ENCODE measurements around the gene FALEC. TPM values are rescaled to one million over a fixed set of nuclear protein-coding genes. Genes with fewer than 3 reads are reported as not detected.

The FALEC gene
- total RNA-seq, 6 experiments from 2014 or later = 0.43 to 0.59 TPM; not detected in 4

DNA sequence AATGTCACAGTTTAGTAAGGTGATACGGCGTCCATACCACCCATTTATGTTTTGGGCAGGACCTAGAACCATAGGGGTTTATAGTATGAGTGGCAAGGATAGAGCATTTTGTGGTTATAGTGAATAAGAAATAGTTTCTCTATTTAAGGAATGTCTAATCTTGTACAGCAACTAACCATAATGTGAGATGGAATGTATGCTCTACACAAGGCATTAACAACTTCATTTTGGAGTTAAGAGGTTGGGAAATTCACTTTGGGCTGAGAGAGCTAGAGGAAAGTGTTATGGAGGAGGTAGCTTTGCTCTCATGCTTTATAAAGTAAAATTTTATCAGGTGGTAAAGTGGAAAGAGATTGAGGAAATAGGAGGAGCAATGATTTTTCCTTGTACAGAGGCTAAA, 66.8 kb downstream of the FALEC start:
- peaks cover 26% of the 10 kb centered on the region for H3K27me3 Mint-ChIP-seq (ENCODE audit: insufficient read depth)
- peak overlapping the region; percentile 12; the same call in 1 of the 2 replicates for H3K27ac Mint-ChIP-seq
- no peak overlapping the region for H3K4me3 Mint-ChIP-seq
- peaks cover 17% of the 10 kb centered on the region for H3K36me3 Mint-ChIP-seq (ENCODE audit: low read depth)
- DNase-seq = no peak
- peaks cover 21% of the 10 kb centered on the region for H3K9me3 Mint-ChIP-seq
- H3K4me1 Mint-ChIP-seq (ENCODE audit: low read depth) = peaks cover 22% of the 10 kb centered on the region
- TF ChIP-seq, protein P1, sequence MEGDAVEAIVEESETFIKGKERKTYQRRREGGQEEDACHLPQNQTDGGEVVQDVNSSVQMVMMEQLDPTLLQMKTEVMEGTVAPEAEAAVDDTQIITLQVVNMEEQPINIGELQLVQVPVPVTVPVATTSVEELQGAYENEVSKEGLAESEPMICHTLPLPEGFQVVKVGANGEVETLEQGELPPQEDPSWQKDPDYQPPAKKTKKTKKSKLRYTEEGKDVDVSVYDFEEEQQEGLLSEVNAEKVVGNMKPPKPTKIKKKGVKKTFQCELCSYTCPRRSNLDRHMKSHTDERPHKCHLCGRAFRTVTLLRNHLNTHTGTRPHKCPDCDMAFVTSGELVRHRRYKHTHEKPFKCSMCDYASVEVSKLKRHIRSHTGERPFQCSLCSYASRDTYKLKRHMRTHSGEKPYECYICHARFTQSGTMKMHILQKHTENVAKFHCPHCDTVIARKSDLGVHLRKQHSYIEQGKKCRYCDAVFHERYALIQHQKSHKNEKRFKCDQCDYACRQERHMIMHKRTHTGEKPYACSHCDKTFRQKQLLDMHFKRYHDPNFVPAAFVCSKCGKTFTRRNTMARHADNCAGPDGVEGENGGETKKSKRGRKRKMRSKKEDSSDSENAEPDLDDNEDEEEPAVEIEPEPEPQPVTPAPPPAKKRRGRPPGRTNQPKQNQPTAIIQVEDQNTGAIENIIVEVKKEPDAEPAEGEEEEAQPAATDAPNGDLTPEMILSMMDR (IDR thresholded peaks at IDR 0.05) = no peak

Small RNA genes lying within 50 kb of the gene (microRNA-seq; reads per million reads assigned to microRNA genes)
- gene MIR4257 (not detected), gene MIR6878 (not detected)

Other genes starting within 250 kb of the FALEC start
- 100 to 1,000 TPM; 104 to 119 (median 107) TPM for gene APH1A, start 246.7 kb upstream of the FALEC start, total RNA-seq (2021; fragmentation: NEBNext Ultra II Directional; extraction: Animal tissue kit (Norgen Biotek cat#: 25700))
- 1 to 10 TPM; 2.3 to 8.0 (median 5.9) TPM for gene C1orf54, start 243.0 kb upstream of the FALEC start, total RNA-seq (2021; fragmentation: NEBNext Ultra II Directional; extraction: Animal tissue kit (Norgen Biotek cat#: 25700))
- 1 to 10 TPM; 5.6 to 9.8 (median 8.0) TPM for gene CIART, start 233.2 kb upstream of the FALEC start, total RNA-seq (2021; fragmentation: NEBNext Ultra II Directional; extraction: Animal tissue kit (Norgen Biotek cat#: 25700))
- 10 to 100 TPM; 67.1 to 93.1 (median 85.2) TPM for gene MRPS21, start 221.9 kb upstream of the FALEC start, total RNA-seq (2021; fragmentation: NEBNext Ultra II Directional; extraction: Animal tissue kit (Norgen Biotek cat#: 25700))
- 10 to 100 TPM; 33.2 to 44.4 (median 41.8) TPM for gene PRPF3, start 194.2 kb upstream of the FALEC start, total RNA-seq (2021; fragmentation: NEBNext Ultra II Directional; extraction: Animal tissue kit (Norgen Biotek cat#: 25700))
- 10 to 100 TPM; 24.0 to 27.9 (median 25.7) TPM for gene RPRD2, start 151.6 kb upstream of the FALEC start, total RNA-seq (2021; fragmentation: NEBNext Ultra II Directional; extraction: Animal tissue kit (Norgen Biotek cat#: 25700))
- 10 to 100 TPM; 17.1 to 21.5 (median 19.4) TPM for gene TARS2, start 28.3 kb upstream of the FALEC start, total RNA-seq (2021; fragmentation: NEBNext Ultra II Directional; extraction: Animal tissue kit (Norgen Biotek cat#: 25700))
- 10 to 100 TPM; 30.8 to 52.0 (median 46.5) TPM for gene ECM1, start 7.6 kb upstream of the FALEC start, total RNA-seq (2021; fragmentation: NEBNext Ultra II Directional; extraction: Animal tissue kit (Norgen Biotek cat#: 25700))
- gene ADAMTSL4, start 33.7 kb downstream of the FALEC start, total RNA-seq (2021; fragmentation: NEBNext Ultra II Directional; extraction: Animal tissue kit (Norgen Biotek cat#: 25700)) = 10 to 100 TPM; 33.7 to 61.2 (median 38.2) TPM
- gene MCL1, start 63.9 kb downstream of the FALEC start, total RNA-seq (2021; fragmentation: NEBNext Ultra II Directional; extraction: Animal tissue kit (Norgen Biotek cat#: 25700)) = 100 to 1,000 TPM; 155 to 170 (median 164) TPM
- gene ENSA, start 113.9 kb downstream of the FALEC start, total RNA-seq (2021; fragmentation: NEBNext Ultra II Directional; extraction: Animal tissue kit (Norgen Biotek cat#: 25700)) = 100 to 1,000 TPM; 111 to 124 (median 119) TPM
- gene GOLPH3L, start 181.4 kb downstream of the FALEC start, total RNA-seq (2021; fragmentation: NEBNext Ultra II Directional; extraction: Animal tissue kit (Norgen Biotek cat#: 25700)) = 10 to 100 TPM; 22.0 to 26.3 (median 24.6) TPM
- gene HORMAD1, start 205.1 kb downstream of the FALEC start, total RNA-seq (2021; fragmentation: NEBNext Ultra II Directional; extraction: Animal tissue kit (Norgen Biotek cat#: 25700)) = not detected

Measured in HFFc6 (cell line).